Ishikawa (cell line): ENCODE measurements around the gene SLCO2A1.

Experiments
- CEBPB ChIP-seq: IDR thresholded peaks from 2 replicates; pipeline ENCODE4 v1.6.1; 2012
- CREB1 ChIP-seq: IDR thresholded peaks from 2 replicates; pipeline ENCODE4 v1.6.1; 2012; ENCODE audit warnings: low read depth
- EGR1 ChIP-seq: IDR thresholded peaks from 2 replicates; pipeline ENCODE4 v1.6.1; 2012
- EP300 ChIP-seq: IDR thresholded peaks from 2 replicates; pipeline ENCODE4 v1.6.1; 2012; ENCODE audit warnings: borderline replicate concordance
- FOXM1 ChIP-seq: IDR thresholded peaks from 2 replicates; pipeline ENCODE4 v1.6.1; 2012; ENCODE audit warnings: low read depth, borderline replicate concordance
- NFIC ChIP-seq: IDR thresholded peaks from 2 replicates; pipeline ENCODE4 v1.6.1; 2012
- RAD21 ChIP-seq: IDR thresholded peaks from 2 replicates; pipeline ENCODE4 v1.6.1; 2012; ENCODE audit warnings: low read depth
- TAF1 ChIP-seq: IDR thresholded peaks from 2 replicates; pipeline ENCODE4 v1.6.1; 2012; ENCODE audit warnings: low read depth, mild to moderate bottlenecking
- TCF12 ChIP-seq: IDR thresholded peaks from 2 replicates; pipeline ENCODE4 v1.6.1; 2012; ENCODE audit warnings: low read depth
- TEAD4 ChIP-seq: IDR thresholded peaks from 2 replicates; pipeline ENCODE4 v1.6.1; 2012
- YY1 ChIP-seq: IDR thresholded peaks from 2 replicates; pipeline ENCODE4 v1.6.1; 2012; ENCODE audit warnings: low read depth
- ZBTB7A ChIP-seq: IDR thresholded peaks from 2 replicates; pipeline ENCODE4 v1.6.1; 2012; ENCODE audit warnings: low read depth
- TF ChIP-seq, protein P1 (sequence below): IDR thresholded peaks from 2 replicates; pipeline ENCODE4 v1.6.1; 2012
- TF ChIP-seq, protein P2 (sequence below): IDR thresholded peaks from 2 replicates; pipeline ENCODE4 v1.6.1; 2012; ENCODE audit warnings: low read depth, mild to moderate bottlenecking
- TF ChIP-seq, protein P3 (sequence below): IDR thresholded peaks from 2 replicates; pipeline ENCODE4 v1.6.1; 2012

The SLCO2A1 gene

DNA sequence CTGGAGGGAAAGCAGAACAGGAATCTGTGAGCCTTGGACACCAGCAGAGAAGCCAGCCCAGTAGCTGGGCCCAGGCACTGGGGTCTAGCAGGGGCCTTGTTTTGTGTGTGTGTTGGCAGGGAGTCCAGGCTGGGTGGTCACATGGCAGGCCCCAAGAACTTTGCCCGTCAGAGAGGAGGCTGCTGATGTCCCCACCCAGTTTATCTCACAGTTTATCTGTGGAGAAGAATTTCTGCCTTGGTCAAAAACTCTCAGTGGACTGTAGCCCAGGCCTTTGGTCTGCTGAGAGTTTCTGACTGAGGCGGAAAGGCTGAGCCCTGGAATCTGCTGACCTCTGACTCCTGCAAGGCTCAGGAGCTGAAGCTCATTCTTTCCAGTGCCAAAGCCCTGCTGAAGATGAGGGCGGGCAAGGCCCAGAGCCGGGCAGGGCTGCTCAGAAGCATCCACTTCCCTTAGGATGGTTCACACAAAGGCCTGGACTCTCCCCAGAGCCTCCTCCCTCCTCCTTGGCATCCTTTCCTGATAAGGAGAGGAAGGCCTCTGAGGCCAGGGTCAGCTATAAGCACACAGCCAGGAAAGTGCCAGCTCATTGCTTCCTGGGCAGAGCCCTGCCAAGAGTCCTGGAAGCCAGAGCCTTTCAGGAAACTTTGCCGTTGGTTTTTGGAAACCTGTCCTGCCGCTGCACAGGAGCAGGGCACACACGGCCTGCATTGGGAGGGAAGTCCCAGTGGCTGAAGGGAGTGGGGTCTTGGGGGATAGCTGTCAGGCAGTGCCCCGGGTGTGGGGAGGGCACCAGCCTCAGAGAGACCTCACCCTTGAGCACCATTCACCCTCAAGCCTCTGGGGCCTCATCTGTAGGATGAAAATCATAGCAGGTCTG lies 37.2 kb upstream of the SLCO2A1 start:
- TF ChIP-seq, protein P1, sequence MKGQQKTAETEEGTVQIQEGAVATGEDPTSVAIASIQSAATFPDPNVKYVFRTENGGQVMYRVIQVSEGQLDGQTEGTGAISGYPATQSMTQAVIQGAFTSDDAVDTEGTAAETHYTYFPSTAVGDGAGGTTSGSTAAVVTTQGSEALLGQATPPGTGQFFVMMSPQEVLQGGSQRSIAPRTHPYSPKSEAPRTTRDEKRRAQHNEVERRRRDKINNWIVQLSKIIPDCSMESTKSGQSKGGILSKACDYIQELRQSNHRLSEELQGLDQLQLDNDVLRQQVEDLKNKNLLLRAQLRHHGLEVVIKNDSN = no peak
- TF ChIP-seq, protein P2, sequence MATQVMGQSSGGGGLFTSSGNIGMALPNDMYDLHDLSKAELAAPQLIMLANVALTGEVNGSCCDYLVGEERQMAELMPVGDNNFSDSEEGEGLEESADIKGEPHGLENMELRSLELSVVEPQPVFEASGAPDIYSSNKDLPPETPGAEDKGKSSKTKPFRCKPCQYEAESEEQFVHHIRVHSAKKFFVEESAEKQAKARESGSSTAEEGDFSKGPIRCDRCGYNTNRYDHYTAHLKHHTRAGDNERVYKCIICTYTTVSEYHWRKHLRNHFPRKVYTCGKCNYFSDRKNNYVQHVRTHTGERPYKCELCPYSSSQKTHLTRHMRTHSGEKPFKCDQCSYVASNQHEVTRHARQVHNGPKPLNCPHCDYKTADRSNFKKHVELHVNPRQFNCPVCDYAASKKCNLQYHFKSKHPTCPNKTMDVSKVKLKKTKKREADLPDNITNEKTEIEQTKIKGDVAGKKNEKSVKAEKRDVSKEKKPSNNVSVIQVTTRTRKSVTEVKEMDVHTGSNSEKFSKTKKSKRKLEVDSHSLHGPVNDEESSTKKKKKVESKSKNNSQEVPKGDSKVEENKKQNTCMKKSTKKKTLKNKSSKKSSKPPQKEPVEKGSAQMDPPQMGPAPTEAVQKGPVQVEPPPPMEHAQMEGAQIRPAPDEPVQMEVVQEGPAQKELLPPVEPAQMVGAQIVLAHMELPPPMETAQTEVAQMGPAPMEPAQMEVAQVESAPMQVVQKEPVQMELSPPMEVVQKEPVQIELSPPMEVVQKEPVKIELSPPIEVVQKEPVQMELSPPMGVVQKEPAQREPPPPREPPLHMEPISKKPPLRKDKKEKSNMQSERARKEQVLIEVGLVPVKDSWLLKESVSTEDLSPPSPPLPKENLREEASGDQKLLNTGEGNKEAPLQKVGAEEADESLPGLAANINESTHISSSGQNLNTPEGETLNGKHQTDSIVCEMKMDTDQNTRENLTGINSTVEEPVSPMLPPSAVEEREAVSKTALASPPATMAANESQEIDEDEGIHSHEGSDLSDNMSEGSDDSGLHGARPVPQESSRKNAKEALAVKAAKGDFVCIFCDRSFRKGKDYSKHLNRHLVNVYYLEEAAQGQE = no peak
- no peak for TF ChIP-seq TEAD4
- TF ChIP-seq FOXM1 = no peak
- TF ChIP-seq ZBTB7A = no peak

DNA sequence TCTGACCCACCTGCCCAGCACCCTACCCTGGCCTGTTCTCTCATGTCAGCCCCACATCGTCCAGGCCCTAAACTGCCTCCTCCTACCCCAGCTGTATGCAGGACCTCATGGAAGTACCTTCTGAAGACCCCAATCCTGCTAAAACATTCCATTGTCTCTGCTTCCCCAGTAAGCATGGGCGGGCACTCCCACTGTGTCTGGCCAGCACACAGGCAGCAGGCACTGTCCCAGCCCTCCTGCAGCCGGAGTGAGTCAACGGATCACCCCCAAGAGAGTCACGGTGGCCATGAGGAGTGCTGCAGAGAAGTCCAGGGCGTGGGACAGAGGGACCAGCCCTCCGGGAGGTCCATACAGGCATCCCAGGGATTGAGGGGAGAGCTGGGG lies 36.4 kb upstream of the SLCO2A1 start:
- no peak for TF ChIP-seq TCF12
- no peak for TF ChIP-seq CREB1

DNA sequence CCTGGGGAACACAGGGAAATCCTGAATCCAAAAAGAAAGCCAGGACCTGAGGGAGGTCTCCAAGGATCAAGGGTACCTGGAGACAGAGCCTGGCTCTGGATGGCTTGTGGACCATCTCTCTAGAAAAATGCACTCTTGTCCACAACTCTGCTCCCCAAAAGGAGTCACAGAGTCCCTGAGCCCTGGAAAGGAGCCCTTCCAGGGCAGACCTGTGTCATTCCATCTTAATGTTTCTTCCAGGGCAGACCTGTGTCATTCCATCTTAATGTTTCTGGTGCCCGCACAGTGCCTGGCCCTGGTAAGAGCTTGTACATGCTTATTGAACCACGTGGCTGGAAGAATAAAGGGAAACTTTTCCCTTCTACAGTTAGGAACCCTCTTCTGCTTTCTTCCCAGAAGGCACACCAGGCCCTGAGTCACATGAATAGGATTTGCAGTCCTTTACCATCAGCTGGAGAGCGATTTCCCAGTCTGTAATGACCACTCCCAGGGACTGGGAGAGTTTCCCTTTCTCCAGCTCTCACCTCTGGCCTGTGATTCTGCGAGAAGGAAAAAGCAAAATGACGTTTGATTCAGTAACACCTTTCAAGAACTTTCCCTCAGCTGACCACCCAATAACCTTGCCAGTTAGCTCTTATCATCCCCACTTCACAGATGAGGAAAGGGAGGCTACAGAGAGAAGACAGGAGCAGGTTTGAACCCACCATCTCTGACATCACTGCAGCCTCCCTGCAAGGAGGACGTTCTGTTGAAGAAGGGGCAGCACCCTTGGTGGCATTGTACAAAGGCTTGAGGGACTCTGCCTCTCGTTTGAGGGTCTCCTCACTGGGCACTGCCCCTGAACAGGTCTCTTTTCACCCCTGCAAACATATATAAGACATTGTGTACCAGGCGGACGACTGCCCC lies 35.8 kb upstream of the SLCO2A1 start:
- TF ChIP-seq YY1 = no peak
- TF ChIP-seq, protein P2 = no peak
- TF ChIP-seq, protein P3, sequence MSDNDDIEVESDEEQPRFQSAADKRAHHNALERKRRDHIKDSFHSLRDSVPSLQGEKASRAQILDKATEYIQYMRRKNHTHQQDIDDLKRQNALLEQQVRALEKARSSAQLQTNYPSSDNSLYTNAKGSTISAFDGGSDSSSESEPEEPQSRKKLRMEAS = no peak
- TF ChIP-seq EP300 = no peak
- TF ChIP-seq RAD21 = no peak
- no peak for TF ChIP-seq TAF1
- no peak for TF ChIP-seq CEBPB

DNA sequence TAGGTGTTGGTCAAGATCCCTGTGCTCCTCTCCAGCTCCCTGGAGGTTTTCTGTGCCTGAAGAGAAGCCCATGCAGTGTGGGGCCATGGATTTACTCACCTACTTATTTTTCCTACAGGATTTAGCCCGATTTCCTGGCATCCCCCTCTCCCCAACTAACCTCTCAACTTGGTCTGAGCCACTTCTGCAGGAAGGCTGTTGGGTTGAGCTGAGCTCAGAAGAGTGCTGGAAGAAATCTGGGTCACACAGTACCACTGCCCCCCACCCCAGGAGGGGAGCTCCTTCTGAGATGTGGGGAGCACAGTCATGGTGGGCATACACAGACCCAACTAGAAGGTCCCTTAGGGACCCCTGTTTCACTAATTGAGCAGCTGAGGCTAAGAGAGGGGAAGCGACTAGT lies 34.4 kb upstream of the SLCO2A1 start:
- TF ChIP-seq TAF1 (no peak), TEAD4 (no peak), NFIC (no peak), CEBPB (no peak), YY1 (no peak), TCF12 (no peak), EP300 (no peak), EGR1 (no peak), FOXM1 (no peak)
- TF ChIP-seq, protein P2 = no peak
- TF ChIP-seq, protein P1 = no peak
- TF ChIP-seq, protein P3 = no peak

DNA sequence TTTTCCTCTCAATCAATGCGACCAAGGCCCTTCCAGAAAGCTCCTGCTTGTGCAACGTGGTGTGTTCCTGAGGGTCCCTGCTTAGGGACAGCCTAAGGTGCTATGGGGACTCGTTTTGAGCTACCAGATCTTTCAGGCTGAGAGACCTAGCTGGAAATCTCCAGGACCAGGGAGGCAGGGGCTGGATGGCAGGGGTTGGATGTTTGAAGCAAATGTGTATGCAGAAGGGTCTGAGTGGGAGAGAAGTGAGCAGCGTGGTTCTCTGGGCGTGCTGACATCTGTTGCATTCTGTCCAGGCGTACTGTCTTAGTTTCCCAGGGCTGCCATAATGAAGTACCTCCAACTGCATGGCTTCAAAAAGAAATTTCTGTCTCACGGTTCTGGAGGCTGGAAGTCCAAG lies 31.7 kb upstream of the SLCO2A1 start:
- TF ChIP-seq EGR1 (no peak), ZBTB7A (no peak), NFIC (no peak), CREB1 (no peak), TEAD4 (no peak), CEBPB (no peak), EP300 (no peak), RAD21 (no peak), YY1 (no peak), TCF12 (no peak), TAF1 (no peak), FOXM1 (no peak)
- TF ChIP-seq, protein P3 = no peak
- TF ChIP-seq, protein P1 = no peak
- TF ChIP-seq, protein P2 = no peak
